RWPE2 (cell line): ENCODE measurements around the gene SENP7.

Source experiments
- ATAC-seq: fragments of 200-7000 bp; cut with Tn5 transposase; 3 replicates; pipeline ENCODE4 v1.9.1; 2021; ENCODE audit warnings: low read depth
- DNase-seq: peaks from one replicate; pipeline ENCODE4 v3.0.0-alpha.2; 2020; ENCODE audit warnings: low spot score
- H3K27ac ChIP-seq: fragments of 450-650 bp; 2 replicates; pipeline ENCODE4 v1.5.1; 2017; ENCODE audit warnings: mild to moderate bottlenecking; ENCODE audit not compliant: poor library complexity, severe bottlenecking
- H3K27me3 ChIP-seq: fragments of 250-450 bp; sonication (Bioruptor Pico); 2 replicates; pipeline ENCODE4 v1.5.1; 2021; ENCODE audit warnings: mild to moderate bottlenecking, moderate library complexity; ENCODE audit not compliant: insufficient read depth, poor library complexity, severe bottlenecking
- H3K36me3 ChIP-seq: fragments of 250-450 bp; sonication (Bioruptor Pico); 2 replicates; pipeline ENCODE4 v1.5.1; 2020; ENCODE audit warnings: low read depth, mild to moderate bottlenecking, moderate library complexity
- H3K4me1 ChIP-seq: fragments of 250-450 bp; sonication (Bioruptor Pico); 2 replicates; pipeline ENCODE4 v1.5.1; 2021; ENCODE audit warnings: mild to moderate bottlenecking, moderate library complexity; ENCODE audit not compliant: insufficient read depth, poor library complexity, severe bottlenecking
- H3K4me3 ChIP-seq: fragments of 250-450 bp; sonication (Bioruptor Pico); 2 replicates; pipeline ENCODE4 v1.5.1; 2021; ENCODE audit warnings: mild to moderate bottlenecking, moderate library complexity; ENCODE audit not compliant: severe bottlenecking
- H3K9me3 ChIP-seq: fragments of 250-450 bp; sonication (Bioruptor Pico); 2 replicates; pipeline ENCODE4 v1.5.1; 2021; ENCODE audit warnings: mild to moderate bottlenecking, moderate library complexity; ENCODE audit not compliant: severe bottlenecking
- CTCF ChIP-seq: fragments of 450-650 bp; IDR thresholded peaks from one replicate; pipeline ENCODE4 v1.5.1; 2017; ENCODE audit warnings: mild to moderate bottlenecking, moderate library complexity; ENCODE audit not compliant: poor library complexity, severe bottlenecking

The SENP7 gene

GRCh38 chr3:101519685-101520365, 6.8 kb upstream of the SENP7 start:
- H3K4me3 ChIP-seq = no peak overlapping the region

GRCh38 chr3:101518421-101518871, 5.4 kb upstream of the SENP7 start:
- Histone ChIP-seq H3K27me3 (no peaks in the 10 kb centered on the region), H3K27ac (peak overlapping the region; percentile 70), H3K4me1 (peaks cover 40% of the 10 kb centered on the region), H3K4me3 (no peak overlapping the region), H3K9me3 (no peaks in the 10 kb centered on the region), H3K36me3 (no peaks in the 10 kb centered on the region)
- ATAC-seq (peak; percentile 97), DNase-seq (no peak)
- no peak for TF ChIP-seq CTCF

More at GRCh38 chr3:101519685-101520365, 6.8 kb upstream of the SENP7 start:
- no peaks in the 10 kb centered on the region for H3K27me3 ChIP-seq
- H3K9me3 ChIP-seq = no peaks in the 10 kb centered on the region
- ATAC-seq = peak; percentile 21; the same call in 1 of the 3 replicates
- H3K36me3 ChIP-seq = no peaks in the 10 kb centered on the region
- H3K27ac ChIP-seq = peak overlapping the region; percentile 70
- no peak for TF ChIP-seq CTCF
- H3K4me1 ChIP-seq = peaks cover 36% of the 10 kb centered on the region
- DNase-seq = no peak

- DNase-seq (no peak), ATAC-seq (0 out of 3 replicates have a peak, but pooled peaks have one; percentile 4)
- TF ChIP-seq CTCF = no peak
- H3K27ac ChIP-seq = peak overlapping the region; percentile 84
- H3K4me1 ChIP-seq = peaks cover 25% of the 10 kb centered on the region
- no peaks in the 10 kb centered on the region for H3K36me3 ChIP-seq
- H3K27me3 ChIP-seq = no peaks in the 10 kb centered on the region
- H3K9me3 ChIP-seq = no peaks in the 10 kb centered on the region
- peak overlapping the region; percentile 61 for H3K4me3 ChIP-seq
Measured at GRCh38 chr3:101513419-101513986, 491 bp upstream of the SENP7 start.

- no peaks in the 10 kb centered on the region for H3K27me3 ChIP-seq
- H3K4me1 ChIP-seq = peaks cover 20% of the 10 kb centered on the region
- peak overlapping the region; percentile 84 for H3K27ac ChIP-seq
- H3K36me3 ChIP-seq = no peaks in the 10 kb centered on the region
- H3K4me3 ChIP-seq = peak overlapping the region; percentile 61
- peak; percentile 17 for TF ChIP-seq CTCF
- DNase-seq = no peak
- no peak; the same call in 2 of the 3 replicates for ATAC-seq
- H3K9me3 ChIP-seq = no peaks in the 10 kb centered on the region
Measured at GRCh38 chr3:101512396-101512645, 691 bp downstream of the SENP7 start.

GRCh38 chr3:101509811-101510210, 3.2 kb downstream of the SENP7 start:
- Histone ChIP-seq H3K4me3 (no peak overlapping the region), H3K27ac (peak overlapping the region; percentile 48), H3K9me3 (no peaks in the 10 kb centered on the region), H3K36me3 (no peaks in the 10 kb centered on the region), H3K4me1 (peaks cover 20% of the 10 kb centered on the region), H3K27me3 (no peaks in the 10 kb centered on the region)
- peak; percentile 73 for ATAC-seq
- DNase-seq = no peak
- TF ChIP-seq CTCF = no peak
